Measurements from ENCODE around the gene MED23. TPM values are rescaled to one million over a fixed set of nuclear protein-coding genes. Genes with fewer than 3 reads are reported as not detected.
A peak's percentile ranks its signal among the peaks of the same experiment; 100 is the strongest.

Gene MED23
- total RNA-seq, 1 donor from 2014 or later: 29.5 TPM

- H2AFZ ChIP-seq (ENCODE audit: low read depth, low read length): no peak overlapping the region
- no peak overlapping the region for H3K4me2 ChIP-seq (ENCODE audit: low read length)
- no peaks in the 10 kb centered on the region for H3K36me3 ChIP-seq (ENCODE audit: insufficient read depth, low read length)
- Mint-ChIP-seq H3K27ac (ENCODE audit: unreplicated experiment) (no peak overlapping the region), H3K27me3 (ENCODE audit: low read depth, unreplicated experiment) (no peaks in the 10 kb centered on the region), H3K36me3 (ENCODE audit: low read depth, unreplicated experiment) (no peaks in the 10 kb centered on the region), H3K4me1 (ENCODE audit: low read depth, unreplicated experiment) (peaks cover 6% of the 10 kb centered on the region), H3K4me3 (ENCODE audit: unreplicated experiment) (no peak overlapping the region), H3K9me3 (ENCODE audit: unreplicated experiment) (no peaks in the 10 kb centered on the region)
- H3K79me2 ChIP-seq (ENCODE audit: insufficient read depth, low read length): no peaks in the 10 kb centered on the region
- H3K9me3 ChIP-seq (ENCODE audit: insufficient read depth, low read depth, low read length): no peaks in the 10 kb centered on the region
- no peaks in the 10 kb centered on the region for H3K4me1 ChIP-seq (ENCODE audit: insufficient read depth, low read length)
- H3K27me3 ChIP-seq (ENCODE audit: insufficient read depth, low read length): no peaks in the 10 kb centered on the region
- no peak overlapping the region for H3K4me3 ChIP-seq (ENCODE audit: insufficient read depth, low read depth, low read length)
- H3K27ac ChIP-seq (ENCODE audit: low read depth, low read length): no peak overlapping the region
- H3K9ac ChIP-seq (ENCODE audit: low read length): no peak overlapping the region
- FAIRE-seq (no peak), DNase-seq (ENCODE audit: low read depth) (no peak)
- TF ChIP-seq CTCF (IDR thresholded peaks at IDR 0.05; ENCODE audit: insufficient read depth, low read depth, low read length): no peak
- TF ChIP-seq EZH2 (IDR thresholded peaks at IDR 0.05; ENCODE audit: insufficient read depth, low read length): no peak
- H4K20me1 ChIP-seq (ENCODE audit: insufficient read depth, low read length): no peaks in the 10 kb centered on the region
Observed at GRCh38 chr6:131658287-131658686, 30.2 kb upstream of the MED23 start.

- H3K79me2 ChIP-seq (ENCODE audit: insufficient read depth, low read length): no peaks in the 10 kb centered on the region
- H3K36me3 ChIP-seq (ENCODE audit: insufficient read depth, low read length): no peaks in the 10 kb centered on the region
- no peaks in the 10 kb centered on the region for H3K4me1 ChIP-seq (ENCODE audit: insufficient read depth, low read length)
- peak; percentile 95 for DNase-seq (ENCODE audit: low read depth)
- Mint-ChIP-seq H3K36me3 (ENCODE audit: low read depth, unreplicated experiment) (no peaks in the 10 kb centered on the region), H3K4me1 (ENCODE audit: low read depth, unreplicated experiment) (peaks cover 6% of the 10 kb centered on the region), H3K27me3 (ENCODE audit: low read depth, unreplicated experiment) (no peaks in the 10 kb centered on the region), H3K9me3 (ENCODE audit: unreplicated experiment) (no peaks in the 10 kb centered on the region), H3K4me3 (ENCODE audit: unreplicated experiment) (no peak overlapping the region), H3K27ac (ENCODE audit: unreplicated experiment) (no peak overlapping the region)
- peak overlapping the region; percentile 15 for H3K4me2 ChIP-seq (ENCODE audit: low read length)
- TF ChIP-seq EZH2 (IDR thresholded peaks at IDR 0.05; ENCODE audit: insufficient read depth, low read length) (no peak), CTCF (IDR thresholded peaks at IDR 0.05; ENCODE audit: insufficient read depth, low read depth, low read length) (no peak)
- no peak overlapping the region for H3K27ac ChIP-seq (ENCODE audit: low read depth, low read length)
- no peak overlapping the region for H3K4me3 ChIP-seq (ENCODE audit: insufficient read depth, low read depth, low read length)
- peak; percentile 69 for FAIRE-seq
- H3K9me3 ChIP-seq (ENCODE audit: insufficient read depth, low read depth, low read length): no peaks in the 10 kb centered on the region
- H4K20me1 ChIP-seq (ENCODE audit: insufficient read depth, low read length): no peaks in the 10 kb centered on the region
- no peak overlapping the region for H3K9ac ChIP-seq (ENCODE audit: low read length)
- no peak overlapping the region for H2AFZ ChIP-seq (ENCODE audit: low read depth, low read length)
- no peaks in the 10 kb centered on the region for H3K27me3 ChIP-seq (ENCODE audit: insufficient read depth, low read length)
Observed at GRCh38 chr6:131657630-131658111, 29.6 kb upstream of the MED23 start.

- Histone ChIP-seq H3K4me2 (ENCODE audit: low read length) (peak overlapping the region; percentile 15), H3K9ac (ENCODE audit: low read length) (no peak overlapping the region), H3K36me3 (ENCODE audit: insufficient read depth, low read length) (no peaks in the 10 kb centered on the region), H3K4me1 (ENCODE audit: insufficient read depth, low read length) (no peaks in the 10 kb centered on the region), H3K79me2 (ENCODE audit: insufficient read depth, low read length) (no peaks in the 10 kb centered on the region), H3K27ac (ENCODE audit: low read depth, low read length) (no peak overlapping the region), H4K20me1 (ENCODE audit: insufficient read depth, low read length) (no peaks in the 10 kb centered on the region), H2AFZ (ENCODE audit: low read depth, low read length) (no peak overlapping the region), H3K27me3 (ENCODE audit: insufficient read depth, low read length) (no peaks in the 10 kb centered on the region), H3K9me3 (ENCODE audit: insufficient read depth, low read depth, low read length) (no peaks in the 10 kb centered on the region), H3K4me3 (ENCODE audit: insufficient read depth, low read depth, low read length) (no peak overlapping the region)
- H3K27me3 Mint-ChIP-seq (ENCODE audit: low read depth, unreplicated experiment): no peaks in the 10 kb centered on the region
- peak; percentile 45 for DNase-seq (ENCODE audit: low read depth)
- no peaks in the 10 kb centered on the region for H3K36me3 Mint-ChIP-seq (ENCODE audit: low read depth, unreplicated experiment)
- FAIRE-seq: no peak
- H3K4me1 Mint-ChIP-seq (ENCODE audit: low read depth, unreplicated experiment): peaks cover 8% of the 10 kb centered on the region
- no peak for TF ChIP-seq CTCF (IDR thresholded peaks at IDR 0.05; ENCODE audit: insufficient read depth, low read depth, low read length)
- no peak for TF ChIP-seq EZH2 (IDR thresholded peaks at IDR 0.05; ENCODE audit: insufficient read depth, low read length)
- no peaks in the 10 kb centered on the region for H3K9me3 Mint-ChIP-seq (ENCODE audit: unreplicated experiment)
- no peak overlapping the region for H3K27ac Mint-ChIP-seq (ENCODE audit: unreplicated experiment)
- H3K4me3 Mint-ChIP-seq (ENCODE audit: unreplicated experiment): no peak overlapping the region
Observed at GRCh38 chr6:131657222-131657621, 29.2 kb upstream of the MED23 start.

Data from astrocyte (in vitro differentiated cells and primary cell).